Ovary (tissue), 9 donors: Measurements from ENCODE around the gene RERE. TPM values are rescaled to one million over a fixed set of nuclear protein-coding genes. Genes with fewer than 3 reads are reported as not detected.

Source experiments
- DNase-seq, 5 donors: peaks; one replicate each; pipeline ENCODE4 v3.0.0-alpha.2; 2019 to 2020
- H3K27ac ChIP-seq, 2 donors: fragments of 200-600 bp; one replicate each; pipeline versions ENCODE4 v1.5.1 to v1.8.0; 2019 to 2022
- H3K27me3 ChIP-seq: fragments of 200-600 bp; one replicate; pipeline ENCODE4 v1.8.0; 2022
- H3K36me3 ChIP-seq: fragments of 200-600 bp; sonication (generic); one replicate; pipeline ENCODE4 v1.5.1; 2019
- H3K4me1 ChIP-seq: one replicate; pipeline ENCODE4 v1.8.1; 2013; ENCODE audit warnings: mild to moderate bottlenecking, moderate library complexity; ENCODE audit not compliant: insufficient read depth
- H3K4me3 ChIP-seq: fragments of 200-600 bp; sonication (generic); one replicate; pipeline ENCODE4 v1.5.1; 2017
- H3K9me3 ChIP-seq, 2 donors: fragments of 200-600 bp in 1 of 2; sonication (generic) in 1 of 2; one replicate each; pipeline versions ENCODE4 v1.5.1 to v1.8.1; 2013 to 2019; ENCODE audit warnings: mild to moderate bottlenecking in 1 of 2, moderate library complexity in 1 of 2
- EP300 ChIP-seq: sonication (generic); formaldehyde crosslinking; IDR thresholded peaks from one replicate; pipeline ENCODE4 v1.6.1; 2017; ENCODE audit warnings: antibody characterized with exemption
- POLR2A ChIP-seq: fragments of 450-650 bp; IDR thresholded peaks from one replicate; pipeline ENCODE4 v1.6.1; 2017; ENCODE audit warnings: antibody characterized with exemption, mild to moderate bottlenecking, moderate library complexity
- WGBS, 3 donors: extraction: QIAGEN DNeasy Blood & Tissue Kit in 1 of 3; methylation state at CpG; one replicate each; pipeline versions ENCODE4 v1.1.5 to v1.1.7; 2013 to 2017; 5-methylcytosine and 5-hydroxymethylcytosine counted together
- intact Hi-C, 4 donors: fragments of 100-400 bp; cut with DNase I; formaldehyde crosslinking; loops; one replicate each; pipeline versions ENCODE4 v1.11.0 to v1.15.1; 2022 to 2023
- polyA plus RNA-seq, 2 donors: library from polyadenylated mRNA; stranded (reverse); fragments of 200-250 nt in 1 of 2; fragments of 350-450 nt in 1 of 2; fragmentation: Illumina TruSeq in 1 of 2; extraction: RNeasy Lipid Tissue Mini Kit (QIAGEN cat#74804) in 1 of 2; gene quantifications; one replicate each; pipeline ENCODE4 v1.2.3, GENCODE V29; 2013 to 2014
- total RNA-seq, 7 donors: library from RNA; depleted of rRNA in 2 of 7; stranded (reverse); fragments of >200 nt in 2 of 7; fragmentation: NEBNext Ultra II Directional in 3 of 7; extraction: Animal tissue kit (Norgen Biotek cat#: 25700) in 3 of 7; gene quantifications; one replicate each; pipeline versions ENCODE4 v1.1.0 to v1.2.4, GENCODE V29; 2016 to 2023
- TF ChIP-seq, protein P1 (sequence below), 3 donors: fragments of 450-650 bp in 2 of 3; fragments of 200-600 bp in 1 of 3; IDR thresholded peaks; one replicate each; pipeline versions ENCODE4 v1.5.1 to v1.8.0; 2016 to 2022; ENCODE audit warnings: antibody characterized with exemption in 3 of 3, mild to moderate bottlenecking in 1 of 3
- donor health status: DM: no; HTN: no; CAD: no; lungs with moderate emphysema.
- donor health status: DM: no; HTN: no; CAD: no.
- donor health status: Bipolar disorder and iron deficiency.
- donor health status: DM: yes; HTN: yes; CAD: no.
- donor health status: DM: no; HTN: no; CAD: no.
- donor health status: DM: yes; HTN: yes; CAD: no.

RERE gene
- total and polyA plus RNA-seq, 9 donors: 36.7 to 119 (median 114) TPM

DNA sequence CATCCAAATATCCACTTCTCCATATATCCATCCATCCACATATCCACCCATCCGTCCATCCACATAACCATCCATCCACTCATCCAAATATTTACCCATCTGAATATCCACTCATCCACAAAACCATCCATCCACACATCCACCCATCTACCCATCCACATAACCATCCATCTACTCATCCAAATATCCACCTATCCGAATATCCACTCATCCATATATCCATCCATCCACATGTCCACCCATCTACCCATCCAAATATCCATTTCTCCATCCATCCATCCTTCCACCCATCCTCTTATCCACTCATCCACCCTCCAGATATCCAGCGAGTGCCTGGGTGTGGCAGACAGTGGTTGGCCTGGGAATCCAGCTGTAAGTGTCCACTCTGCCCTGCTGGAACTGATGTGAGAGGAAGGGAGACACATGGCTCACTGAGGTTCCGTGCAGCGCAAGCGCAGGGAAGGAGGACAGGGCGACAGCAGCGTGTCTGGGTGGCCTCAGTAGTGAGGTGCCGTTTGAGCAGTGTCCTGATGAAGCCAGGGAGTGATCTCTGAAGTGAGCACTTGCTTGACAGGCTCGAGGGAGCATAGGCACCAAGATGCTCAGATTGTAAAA, 472.4 kb downstream of the RERE start:
- WGBS, 3 donors: 95 to 97% (median 95%) methylated on average over 10 of the region's 10 CpGs
- no peaks in the 10 kb centered on the region for H3K9me3 ChIP-seq
- no peaks in the 10 kb centered on the region for H3K36me3 ChIP-seq
- H3K4me1 ChIP-seq: peaks cover 13% of the 10 kb centered on the region
- TF ChIP-seq POLR2A (no peak), EP300 (no peak)
- TF ChIP-seq, protein P1, sequence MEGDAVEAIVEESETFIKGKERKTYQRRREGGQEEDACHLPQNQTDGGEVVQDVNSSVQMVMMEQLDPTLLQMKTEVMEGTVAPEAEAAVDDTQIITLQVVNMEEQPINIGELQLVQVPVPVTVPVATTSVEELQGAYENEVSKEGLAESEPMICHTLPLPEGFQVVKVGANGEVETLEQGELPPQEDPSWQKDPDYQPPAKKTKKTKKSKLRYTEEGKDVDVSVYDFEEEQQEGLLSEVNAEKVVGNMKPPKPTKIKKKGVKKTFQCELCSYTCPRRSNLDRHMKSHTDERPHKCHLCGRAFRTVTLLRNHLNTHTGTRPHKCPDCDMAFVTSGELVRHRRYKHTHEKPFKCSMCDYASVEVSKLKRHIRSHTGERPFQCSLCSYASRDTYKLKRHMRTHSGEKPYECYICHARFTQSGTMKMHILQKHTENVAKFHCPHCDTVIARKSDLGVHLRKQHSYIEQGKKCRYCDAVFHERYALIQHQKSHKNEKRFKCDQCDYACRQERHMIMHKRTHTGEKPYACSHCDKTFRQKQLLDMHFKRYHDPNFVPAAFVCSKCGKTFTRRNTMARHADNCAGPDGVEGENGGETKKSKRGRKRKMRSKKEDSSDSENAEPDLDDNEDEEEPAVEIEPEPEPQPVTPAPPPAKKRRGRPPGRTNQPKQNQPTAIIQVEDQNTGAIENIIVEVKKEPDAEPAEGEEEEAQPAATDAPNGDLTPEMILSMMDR (IDR thresholded peaks at IDR 0.05): no peak
- H3K27me3 ChIP-seq: no peaks in the 10 kb centered on the region
- DNase-seq: no peak
- no peak overlapping the region for H3K27ac ChIP-seq
- intact Hi-C loops: loop anchor here in 1 of 4 donors (10.0 kb wide), 2 partner anchors 320 to 360 kb away; partner anchors contain the start of gene ERRFI1
- H3K4me3 ChIP-seq: no peak overlapping the region

DNA sequence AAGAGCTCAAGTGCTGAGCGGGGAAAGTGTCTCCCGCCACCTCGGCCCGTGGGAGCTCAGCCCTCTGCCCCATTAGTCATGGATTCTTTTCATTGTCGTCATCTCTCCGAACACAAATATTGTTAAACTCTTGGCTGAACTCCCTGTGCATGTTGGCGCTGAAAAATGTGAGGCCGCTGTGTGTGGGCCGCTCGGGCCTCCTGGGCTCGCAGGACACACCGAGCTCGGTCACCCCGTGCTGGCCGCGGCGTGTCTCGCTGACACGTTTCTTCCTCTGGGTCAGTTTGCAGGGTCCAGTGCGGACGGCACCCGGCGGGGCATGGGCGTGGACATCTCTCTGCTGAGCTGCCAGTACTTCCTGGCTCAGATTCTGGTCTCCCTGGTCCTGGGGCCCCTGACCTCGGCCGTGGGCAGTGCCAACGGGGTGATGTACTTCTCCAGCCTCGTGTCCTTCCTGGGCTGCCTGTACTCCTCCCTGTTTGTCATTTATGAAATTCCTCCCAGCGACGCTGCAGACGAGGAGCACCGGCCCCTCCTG, 473.9 kb downstream of the RERE start:
- Histone ChIP-seq H3K36me3 (no peaks in the 10 kb centered on the region), H3K4me1 (peaks cover 11% of the 10 kb centered on the region), H3K4me3 (peak overlapping the region; percentile 27), H3K9me3 (no peaks in the 10 kb centered on the region), H3K27ac (peak overlapping the region in 1 of 2 donors; percentile 46), H3K27me3 (no peaks in the 10 kb centered on the region)
- 3 to 6% (median 5%) methylated on average over 32 of the region's 32 CpGs for WGBS, 3 donors
- peak; percentile 78 to 89 (median 83) for DNase-seq
- TF ChIP-seq, protein P1 (IDR thresholded peaks at IDR 0.05): no peak
- TF ChIP-seq EP300 (no peak), POLR2A (peak; percentile 17)
- intact Hi-C loops: loop anchor here in 1 of 4 donors (10.0 kb wide), 2 partner anchors 319 to 359 kb away; partner anchors contain the start of gene ERRFI1

DNA sequence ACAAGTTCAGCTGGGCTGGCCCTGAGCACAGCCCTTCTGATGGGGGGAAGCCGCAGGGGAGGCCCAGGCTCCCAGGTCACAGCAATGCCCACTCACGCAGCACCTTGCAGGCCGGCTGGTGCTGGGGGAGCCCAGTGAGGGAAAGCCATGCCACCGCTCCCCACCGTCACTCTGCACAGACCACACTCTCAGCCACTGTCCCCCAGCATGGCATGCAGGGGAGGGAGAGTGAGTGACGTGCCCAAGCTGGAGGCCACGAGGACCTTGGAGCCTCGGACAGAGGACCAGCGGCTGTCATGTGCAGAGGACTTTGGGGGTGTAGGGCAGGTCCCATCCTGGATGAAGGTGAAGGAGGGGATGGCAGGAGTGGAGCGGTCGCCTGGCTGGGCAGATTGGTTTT, 474.4 kb downstream of the RERE start:
- Histone ChIP-seq H3K4me3 (no peak overlapping the region), H3K27me3 (no peaks in the 10 kb centered on the region), H3K9me3 (no peaks in the 10 kb centered on the region), H3K4me1 (peaks cover 11% of the 10 kb centered on the region), H3K27ac (peak overlapping the region in 1 of 2 donors; percentile 46), H3K36me3 (no peaks in the 10 kb centered on the region)
- 40 to 46% (median 43%) methylated on average over 11 of the region's 11 CpGs for WGBS, 3 donors
- TF ChIP-seq, protein P1 (IDR thresholded peaks at IDR 0.05): no peak
- TF ChIP-seq EP300 (no peak), POLR2A (no peak)
- intact Hi-C loops: loop anchor here in 1 of 4 donors (10.0 kb wide), 2 partner anchors 318 to 358 kb away; partner anchors contain the start of gene ERRFI1
- DNase-seq: no peak

DNA sequence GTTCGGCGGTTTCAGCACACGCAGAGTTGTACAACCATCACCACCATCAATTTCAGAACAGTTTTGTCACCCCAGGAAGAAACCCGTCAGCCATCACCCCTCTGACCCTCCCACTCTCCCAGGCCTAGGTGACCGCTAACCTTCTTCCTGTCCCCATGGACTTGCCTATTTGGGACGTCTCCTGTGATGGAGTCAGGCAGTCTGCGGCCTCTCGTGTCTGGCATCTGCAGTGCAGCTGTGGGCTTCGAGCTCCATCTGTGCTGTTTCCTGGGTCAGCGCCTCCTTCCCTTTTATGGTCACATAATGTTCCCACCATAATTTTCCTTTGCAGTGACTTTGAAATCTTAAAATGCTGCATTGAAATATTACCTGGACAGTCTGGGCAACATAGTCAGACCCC, 475.1 kb downstream of the RERE start:
- TF ChIP-seq, protein P1 (IDR thresholded peaks at IDR 0.05): no peak
- no peak for TF ChIP-seq POLR2A
- TF ChIP-seq EP300: no peak
- Histone ChIP-seq H3K27me3 (no peaks in the 10 kb centered on the region), H3K4me3 (no peak overlapping the region), H3K9me3 (no peaks in the 10 kb centered on the region), H3K36me3 (no peaks in the 10 kb centered on the region), H3K27ac (no peak overlapping the region), H3K4me1 (peaks cover 11% of the 10 kb centered on the region)
- intact Hi-C loops: loop anchor here in 1 of 4 donors (10.0 kb wide), 2 partner anchors 318 to 358 kb away; partner anchors contain the start of gene ERRFI1
- peak in 4 of 5 donors; percentile 24 to 45 (median 33) for DNase-seq
- WGBS, 3 donors: 73 to 78% (median 76%) methylated on average over 10 of the region's 10 CpGs
